ENCODE results near the gene CRISPLD2. TPM values are rescaled to one million over a fixed set of nuclear protein-coding genes. Genes with fewer than 3 reads are reported as not detected.

CRISPLD2 gene
- total RNA-seq, 1 donor from 2014 or later, result not detected

DNA sequence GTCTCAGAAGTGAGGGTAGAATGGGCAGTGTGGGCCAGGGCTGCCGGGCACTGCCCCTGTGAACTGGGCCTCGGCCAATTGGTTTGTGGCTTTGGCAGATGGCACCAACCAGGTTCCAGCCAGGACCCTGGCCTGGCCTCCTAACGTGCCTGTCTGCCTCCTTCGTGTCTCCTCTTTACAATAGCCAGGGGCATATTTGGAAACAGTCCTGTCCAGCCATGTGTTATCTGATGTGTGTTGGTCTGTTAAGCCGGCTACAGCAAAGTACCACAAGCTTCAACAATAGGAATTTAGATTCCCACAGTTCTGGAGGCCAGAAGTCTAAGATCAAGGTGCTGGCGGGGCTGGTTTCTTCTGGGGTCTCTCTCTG is 14.6 kb downstream of the CRISPLD2 start:
- Mint-ChIP-seq H3K27ac (no peak overlapping the region), H3K9me3 (no peaks in the 10 kb centered on the region), H3K36me3 (ENCODE audit: low read depth) (no peaks in the 10 kb centered on the region), H3K4me1 (no peaks in the 10 kb centered on the region), H3K27me3 (peaks cover 16% of the 10 kb centered on the region), H3K4me3 (no peak overlapping the region)
- ATAC-seq (ENCODE audit: low read depth), result no peak
- intact Hi-C loops (cut with micrococcal nuclease), result no loop called here
- DNase-seq, result no peak
- ChIA-PET POLR2A (no interaction called here), CTCF (no interaction called here)
- TF ChIP-seq, protein P1, sequence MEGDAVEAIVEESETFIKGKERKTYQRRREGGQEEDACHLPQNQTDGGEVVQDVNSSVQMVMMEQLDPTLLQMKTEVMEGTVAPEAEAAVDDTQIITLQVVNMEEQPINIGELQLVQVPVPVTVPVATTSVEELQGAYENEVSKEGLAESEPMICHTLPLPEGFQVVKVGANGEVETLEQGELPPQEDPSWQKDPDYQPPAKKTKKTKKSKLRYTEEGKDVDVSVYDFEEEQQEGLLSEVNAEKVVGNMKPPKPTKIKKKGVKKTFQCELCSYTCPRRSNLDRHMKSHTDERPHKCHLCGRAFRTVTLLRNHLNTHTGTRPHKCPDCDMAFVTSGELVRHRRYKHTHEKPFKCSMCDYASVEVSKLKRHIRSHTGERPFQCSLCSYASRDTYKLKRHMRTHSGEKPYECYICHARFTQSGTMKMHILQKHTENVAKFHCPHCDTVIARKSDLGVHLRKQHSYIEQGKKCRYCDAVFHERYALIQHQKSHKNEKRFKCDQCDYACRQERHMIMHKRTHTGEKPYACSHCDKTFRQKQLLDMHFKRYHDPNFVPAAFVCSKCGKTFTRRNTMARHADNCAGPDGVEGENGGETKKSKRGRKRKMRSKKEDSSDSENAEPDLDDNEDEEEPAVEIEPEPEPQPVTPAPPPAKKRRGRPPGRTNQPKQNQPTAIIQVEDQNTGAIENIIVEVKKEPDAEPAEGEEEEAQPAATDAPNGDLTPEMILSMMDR (IDR thresholded peaks at IDR 0.05), result no peak

DNA sequence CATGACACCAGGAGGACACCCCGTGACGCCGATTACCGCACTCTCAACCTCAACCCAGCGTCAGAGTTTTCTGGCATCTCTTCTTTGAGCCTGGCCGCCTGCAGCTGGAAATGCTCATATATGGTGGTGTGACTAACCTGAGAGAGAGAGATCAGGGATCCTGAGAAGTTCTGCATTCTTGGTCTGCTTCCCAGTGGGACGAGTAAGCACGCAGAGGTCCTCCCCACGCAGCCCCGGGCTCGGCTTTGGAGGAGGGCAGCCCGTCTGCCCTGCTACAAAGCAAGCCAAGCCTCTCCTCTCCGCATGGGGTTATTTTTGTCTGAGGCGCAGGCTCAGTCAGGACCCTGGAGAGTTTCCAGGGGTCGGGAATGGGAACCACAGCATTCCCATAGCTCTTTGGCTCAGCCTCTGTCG is 16.5 kb downstream of the CRISPLD2 start:
- no peaks in the 10 kb centered on the region for H3K9me3 Mint-ChIP-seq
- no peak for ATAC-seq (ENCODE audit: low read depth)
- no peak for DNase-seq
- TF ChIP-seq, protein P1 (IDR thresholded peaks at IDR 0.05), result no peak
- H3K27ac Mint-ChIP-seq, result no peak overlapping the region
- peaks cover 24% of the 10 kb centered on the region for H3K27me3 Mint-ChIP-seq
- POLR2A ChIA-PET, result no interaction called here
- no peaks in the 10 kb centered on the region for H3K4me1 Mint-ChIP-seq
- H3K36me3 Mint-ChIP-seq (ENCODE audit: low read depth), result no peaks in the 10 kb centered on the region
- CTCF ChIA-PET, result no interaction called here
- intact Hi-C loops (cut with micrococcal nuclease), result no loop called here
- H3K4me3 Mint-ChIP-seq, result no peak overlapping the region

GRCh38 chr16:84836967-84837366 is 17.2 kb downstream of the CRISPLD2 start:
- Mint-ChIP-seq H3K9me3 (no peaks in the 10 kb centered on the region), H3K27ac (no peak overlapping the region), H3K36me3 (ENCODE audit: low read depth) (no peaks in the 10 kb centered on the region), H3K27me3 (peaks cover 29% of the 10 kb centered on the region), H3K4me1 (no peaks in the 10 kb centered on the region), H3K4me3 (no peak overlapping the region)
- ChIA-PET CTCF (no interaction called here), POLR2A (no interaction called here)
- no peak for ATAC-seq (ENCODE audit: low read depth)
- intact Hi-C loops (cut with micrococcal nuclease), result no loop called here
- DNase-seq, result no peak
- TF ChIP-seq, protein P1 (IDR thresholded peaks at IDR 0.05), result no peak

DNA sequence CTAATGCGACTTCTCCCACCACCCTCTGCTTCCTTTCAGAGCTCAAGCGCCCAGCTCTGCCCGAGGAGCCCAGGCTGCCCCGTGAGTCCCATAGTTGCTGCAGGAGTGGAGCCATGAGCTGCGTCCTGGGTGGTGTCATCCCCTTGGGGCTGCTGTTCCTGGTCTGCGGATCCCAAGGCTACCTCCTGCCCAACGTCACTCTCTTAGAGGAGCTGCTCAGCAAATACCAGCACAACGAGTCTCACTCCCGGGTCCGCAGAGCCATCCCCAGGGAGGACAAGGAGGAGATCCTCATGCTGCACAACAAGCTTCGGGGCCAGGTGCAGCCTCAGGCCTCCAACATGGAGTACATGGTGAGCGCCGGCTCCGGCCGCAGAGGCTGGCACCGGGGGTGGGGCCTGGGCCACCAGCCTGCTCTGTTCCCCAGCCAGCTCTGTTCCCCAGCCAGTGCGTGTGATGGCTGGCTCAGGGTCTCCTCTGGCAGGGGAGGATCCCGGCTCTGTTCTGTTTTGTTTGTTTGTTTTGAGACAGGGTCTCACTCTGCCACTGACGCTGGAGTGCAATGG is 18.7 kb downstream of the CRISPLD2 start:
- H3K27ac Mint-ChIP-seq, result no peak overlapping the region
- ChIA-PET CTCF (no interaction called here), POLR2A (no interaction called here)
- H3K36me3 Mint-ChIP-seq (ENCODE audit: low read depth), result no peaks in the 10 kb centered on the region
- H3K9me3 Mint-ChIP-seq, result no peaks in the 10 kb centered on the region
- no peaks in the 10 kb centered on the region for H3K4me1 Mint-ChIP-seq
- TF ChIP-seq, protein P1 (IDR thresholded peaks at IDR 0.05), result no peak
- intact Hi-C loops (cut with micrococcal nuclease), result no loop called here
- DNase-seq (no peak), ATAC-seq (ENCODE audit: low read depth) (no peak)
- H3K27me3 Mint-ChIP-seq, result peaks cover 30% of the 10 kb centered on the region
- H3K4me3 Mint-ChIP-seq, result no peak overlapping the region

GRCh38 chr16:84839054-84839453 is 19.3 kb downstream of the CRISPLD2 start:
- ATAC-seq (ENCODE audit: low read depth), result no peak
- no peaks in the 10 kb centered on the region for H3K36me3 Mint-ChIP-seq (ENCODE audit: low read depth)
- DNase-seq, result no peak
- H3K4me3 Mint-ChIP-seq, result no peak overlapping the region
- ChIA-PET CTCF (no interaction called here), POLR2A (no interaction called here)
- no peak overlapping the region for H3K27ac Mint-ChIP-seq
- peaks cover 32% of the 10 kb centered on the region for H3K27me3 Mint-ChIP-seq
- no peaks in the 10 kb centered on the region for H3K9me3 Mint-ChIP-seq
- TF ChIP-seq, protein P1 (IDR thresholded peaks at IDR 0.05), result no peak
- no peaks in the 10 kb centered on the region for H3K4me1 Mint-ChIP-seq
- intact Hi-C loops (cut with micrococcal nuclease), result no loop called here

Measured in activated B cell treated with CpG ODN at 0.5 μM for 24 hours (primary cell).